ENCODE measurements around the gene C12orf75. TPM values are rescaled to one million over a fixed set of nuclear protein-coding genes. Genes with fewer than 3 reads are reported as not detected.

C12orf75 gene
- total RNA-seq, result 25.6 and 44.0 TPM in 2 replicates

GRCh38 chr12:105330283-105330930 lies at the start of gene C12orf75:
C12orf75 (plus strand) TSS chr12:105330691; CDS start chr12:105330892, 201 bp downstream.

Other genes with a start within 250 kb of the C12orf75 start
- 0.36 and 10.8 TPM in 2 replicates for gene ALDH1L2, start 246.2 kb upstream of the C12orf75 start, total RNA-seq
- gene WASHC4, start 223.0 kb upstream of the C12orf75 start, total RNA-seq, result 94.8 and 130 TPM in 2 replicates
- gene APPL2, start 94.5 kb upstream of the C12orf75 start, total RNA-seq, result 15.2 and 24.9 TPM in 2 replicates